K562 (cell line): ENCODE measurements around the gene CPT1C. TPM values are rescaled to one million over a fixed set of nuclear protein-coding genes. Genes with fewer than 3 reads are reported as not detected.

Source experiments
- ESRRA ChIP-seq: fragments of 450-650 bp; IDR thresholded peaks from 2 replicates; pipeline ENCODE4 v1.6.1; 2014; ENCODE audit warnings: low read depth, mild to moderate bottlenecking, moderate library complexity, borderline replicate concordance
- HDAC1 ChIP-seq, 2 experiments: fragments of 450-650 bp; IDR thresholded peaks; 2 replicates each; pipeline ENCODE4 v1.6.1; 2016 to 2017; ENCODE audit warnings: inconsistent platforms in 1 of 2, mild to moderate bottlenecking in 1 of 2, moderate library complexity in 1 of 2
- HDAC6 ChIP-seq: IDR thresholded peaks from 2 replicates; pipeline ENCODE4 v1.6.1; 2012; ENCODE audit warnings: low read depth, mild to moderate bottlenecking, control low read depth, inconsistent platforms, low read length, moderate library complexity
- MBD2 ChIP-seq: sonication (generic); IDR thresholded peaks from 2 replicates; pipeline ENCODE4 v1.6.1; 2016; ENCODE audit warnings: low read depth, borderline replicate concordance
- MEIS2 ChIP-seq: fragments of 450-650 bp; IDR thresholded peaks from 2 replicates; pipeline ENCODE4 v1.6.1; 2014; ENCODE audit warnings: mild to moderate bottlenecking; ENCODE audit not compliant: partially characterized antibody
- MXD1 ChIP-seq: fragments of 250-450 bp; sonication (Bioruptor Pico); IDR thresholded peaks from 2 replicates; pipeline ENCODE4 v1.8.0; 2021; ENCODE audit warnings: borderline replicate concordance, mild to moderate bottlenecking, moderate library complexity; ENCODE audit not compliant: poor library complexity, severe bottlenecking
- STAG1 ChIP-seq: sonication (generic); formaldehyde crosslinking; IDR thresholded peaks from 2 replicates; pipeline ENCODE4 v1.5.0; 2020; ENCODE audit warnings: missing genetic modification reagents, borderline replicate concordance
- UBTF ChIP-seq, 2 experiments: IDR thresholded peaks; 2 replicates each; pipeline ENCODE4 v1.6.1; 2012; ENCODE audit warnings: improper control_type of control experiment in 2 of 2, low read depth in 2 of 2, low read length in 2 of 2, borderline replicate concordance in 1 of 2
- VEZF1 ChIP-seq: fragments of 200-800 bp; sonication (Bioruptor generic); IDR thresholded peaks from 2 replicates; pipeline ENCODE4 v1.6.1; 2017; ENCODE audit warnings: missing genetic modification characterization, missing compliant biosample characterization
- WHSC1 ChIP-seq: IDR thresholded peaks from one replicate; pipeline ENCODE4 v1.6.1; 2012; ENCODE audit warnings: low read length, control low read depth, inconsistent platforms
- ZBTB17 ChIP-seq: fragments of 450-650 bp; formaldehyde crosslinking; IDR thresholded peaks from 2 replicates; pipeline ENCODE4 v1.4.0; 2020; ENCODE audit warnings: mild to moderate bottlenecking
- ZBTB2 ChIP-seq: fragments of 450-650 bp; IDR thresholded peaks from 2 replicates; pipeline ENCODE4 v1.6.1; 2016; ENCODE audit warnings: antibody characterized with exemption
- ZNF143 ChIP-seq: sonication (generic); formaldehyde crosslinking; IDR thresholded peaks from 2 replicates; pipeline ENCODE4 v1.9.0; 2022; ENCODE audit warnings: mild to moderate bottlenecking, missing genetic modification reagents
- polyA plus RNA-seq, 8 experiments: library from polyadenylated mRNA; depleted of rRNA in 4 of 8; stranded (reverse) in 5 of 8; unstranded in 3 of 8; fragments of >200 nt; fragmentation: Nextera tagmentation in 2 of 8; fragmentation: Illumina TruSeq in 1 of 8; extraction: Ambion mirVana in 2 of 8; extraction: Trizol in 1 of 8; gene quantifications; 2 replicates each; pipeline versions ENCODE4 v1.2.1 to v1.2.3, GENCODE V29; 2011 to 2014; ENCODE audit warnings: inconsistent platforms in 1 of 8, missing spikeins in 1 of 8
- total RNA-seq, 7 experiments: library from RNA; depleted of rRNA in 6 of 7; stranded (reverse); fragments of >200 nt in 6 of 7; fragmentation: Illumina TruSeq in 2 of 7; extraction: Trizol in 2 of 7; gene quantifications; 2 replicates each; pipeline versions ENCODE4 v1.2.1 to v1.2.3, GENCODE V29; 2011 to 2021; ENCODE audit warnings: low replicate concordance in 1 of 7
- TF ChIP-seq, protein P1 (sequence below): sonication (generic); formaldehyde crosslinking; IDR thresholded peaks from 2 replicates; pipeline ENCODE4 v1.8.1; 2023; ENCODE audit warnings: mild to moderate bottlenecking, missing genetic modification reagents
- TF ChIP-seq, protein P2 (sequence below): fragments of 250-450 bp; sonication (Bioruptor Pico); IDR thresholded peaks from 2 replicates; pipeline ENCODE4 v1.5.0; 2021

CPT1C gene
- total and polyA plus RNA-seq, 9 of the 15 experiments (the other 6 are each of a cell fraction or from before 2014, with no cell fraction given), result 1.9 to 12.3 (median 3.0) TPM

DNA sequence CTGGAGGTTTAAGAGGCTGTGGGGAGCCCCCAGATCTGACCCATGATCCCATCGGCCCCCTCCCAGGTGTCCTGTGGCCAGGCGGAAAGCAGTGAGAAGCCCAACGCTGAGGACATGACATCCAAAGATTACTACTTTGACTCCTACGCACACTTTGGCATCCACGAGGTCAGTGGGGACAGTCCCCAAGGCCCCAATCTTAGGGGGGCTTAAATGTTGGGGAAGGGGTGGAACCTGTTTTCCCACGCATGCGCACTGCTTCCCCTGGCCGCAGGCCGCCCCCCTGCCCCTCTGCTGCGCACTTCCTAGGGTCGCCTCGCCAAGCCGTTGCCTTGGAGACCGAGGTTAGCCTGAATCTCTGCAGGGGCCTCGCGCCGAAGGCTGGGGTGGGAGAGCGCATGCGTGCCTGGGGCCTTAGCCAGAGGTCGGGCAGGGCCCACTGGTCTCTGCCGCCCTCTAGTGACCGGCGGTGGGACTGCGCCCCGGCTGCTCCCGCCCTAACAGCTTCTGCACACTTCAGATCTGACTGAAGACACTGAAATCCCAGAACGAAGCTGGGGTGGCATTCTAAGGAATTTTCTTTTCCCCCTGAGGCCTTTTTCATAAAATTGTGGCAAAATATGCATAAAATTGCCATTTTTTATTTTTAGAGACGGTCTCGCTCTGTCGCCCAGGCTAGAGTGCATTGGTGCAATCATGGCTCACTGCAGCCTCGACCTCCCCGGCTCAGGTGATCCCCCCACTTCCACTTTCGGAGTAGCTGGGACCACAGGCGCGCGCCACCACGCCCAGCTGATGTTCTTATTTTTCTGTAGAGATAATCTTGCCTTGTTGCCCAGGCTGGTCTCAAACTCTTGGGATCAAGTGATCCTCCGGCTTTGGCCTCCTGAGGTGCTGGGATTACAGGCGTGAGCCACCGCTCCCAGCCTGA is 10.2 kb upstream of the CPT1C start (continued):
- TF ChIP-seq HDAC1 (IDR thresholded peaks at IDR 0.05) (peak in 1 of 2 experiments; percentile 43; a peak in 1 of 4 replicates), VEZF1 (CRISPR knock-in tag) (peak; percentile 74), ZBTB17 (0 out of 2 replicates have a peak, but pooled peaks have one; percentile 51), ZNF143 (CRISPR knock-in tag) (peak; percentile 31; the same call in 1 of the 2 replicates), HDAC6 (no peak), MEIS2 (peak; percentile 25), WHSC1 (no peak), UBTF (IDR thresholded peaks at IDR 0.05; ENCODE audit: borderline replicate concordance in 1 of 2, low read depth in 2 of 2, low read length in 2 of 2) (no peak), STAG1 (CRISPR knock-in tag) (peak; percentile 68), ZBTB2 (0 out of 2 replicates have a peak, but pooled peaks have one; percentile 48), ESRRA (peak; percentile 37; the same call in 1 of the 2 replicates), MXD1 (no peak), MBD2 (no peak)
- TF ChIP-seq, protein P1, sequence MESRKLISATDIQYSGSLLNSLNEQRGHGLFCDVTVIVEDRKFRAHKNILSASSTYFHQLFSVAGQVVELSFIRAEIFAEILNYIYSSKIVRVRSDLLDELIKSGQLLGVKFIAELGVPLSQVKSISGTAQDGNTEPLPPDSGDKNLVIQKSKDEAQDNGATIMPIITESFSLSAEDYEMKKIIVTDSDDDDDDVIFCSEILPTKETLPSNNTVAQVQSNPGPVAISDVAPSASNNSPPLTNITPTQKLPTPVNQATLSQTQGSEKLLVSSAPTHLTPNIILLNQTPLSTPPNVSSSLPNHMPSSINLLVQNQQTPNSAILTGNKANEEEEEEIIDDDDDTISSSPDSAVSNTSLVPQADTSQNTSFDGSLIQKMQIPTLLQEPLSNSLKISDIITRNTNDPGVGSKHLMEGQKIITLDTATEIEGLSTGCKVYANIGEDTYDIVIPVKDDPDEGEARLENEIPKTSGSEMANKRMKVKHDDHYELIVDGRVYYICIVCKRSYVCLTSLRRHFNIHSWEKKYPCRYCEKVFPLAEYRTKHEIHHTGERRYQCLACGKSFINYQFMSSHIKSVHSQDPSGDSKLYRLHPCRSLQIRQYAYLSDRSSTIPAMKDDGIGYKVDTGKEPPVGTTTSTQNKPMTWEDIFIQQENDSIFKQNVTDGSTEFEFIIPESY (CRISPR knock-in tag), result peak; percentile 66; the same call in 1 of the 2 replicates
- TF ChIP-seq, protein P2, sequence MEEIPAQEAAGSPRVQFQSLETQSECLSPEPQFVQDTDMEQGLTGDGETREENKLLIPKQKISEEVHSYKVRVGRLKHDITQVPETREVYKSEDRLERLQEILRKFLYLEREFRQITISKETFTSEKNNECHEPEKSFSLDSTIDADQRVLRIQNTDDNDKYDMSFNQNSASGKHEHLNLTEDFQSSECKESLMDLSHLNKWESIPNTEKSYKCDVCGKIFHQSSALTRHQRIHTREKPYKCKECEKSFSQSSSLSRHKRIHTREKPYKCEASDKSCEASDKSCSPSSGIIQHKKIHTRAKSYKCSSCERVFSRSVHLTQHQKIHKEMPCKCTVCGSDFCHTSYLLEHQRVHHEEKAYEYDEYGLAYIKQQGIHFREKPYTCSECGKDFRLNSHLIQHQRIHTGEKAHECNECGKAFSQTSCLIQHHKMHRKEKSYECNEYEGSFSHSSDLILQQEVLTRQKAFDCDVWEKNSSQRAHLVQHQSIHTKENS (CRISPR knock-in tag), result no peak
